UCSD-AML1 (cell line): ENCODE measurements around the gene MYZAP.
A peak's percentile ranks its signal among the peaks of the same experiment; 100 is the strongest.

Source experiments
- DNase-seq: peaks from one replicate; lab custom pipeline; 2025; ENCODE audit not compliant: unreplicated experiment; lab: John Stamatoyannopoulos, UW

Gene MYZAP

DNA sequence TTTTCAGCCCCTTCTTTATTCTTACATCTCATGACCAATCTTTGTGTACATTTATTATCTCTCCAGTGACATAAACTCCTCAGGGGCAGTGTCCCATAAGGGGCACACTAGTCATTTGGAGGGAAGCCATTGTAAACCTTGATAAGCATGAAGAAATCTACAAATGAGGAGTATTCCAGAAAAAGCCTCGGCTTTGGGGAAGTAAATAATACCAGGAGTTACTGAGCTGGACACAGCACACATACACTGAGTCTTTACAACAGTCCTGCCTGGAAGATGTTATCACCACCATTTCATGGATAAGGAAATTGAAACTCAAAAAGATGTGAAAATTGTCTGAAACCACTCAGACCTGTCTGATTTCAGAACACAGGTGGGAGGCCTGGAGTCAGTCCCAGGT is 99.4 kb downstream of the MYZAP start:
- DNase-seq, result no peak

DNA sequence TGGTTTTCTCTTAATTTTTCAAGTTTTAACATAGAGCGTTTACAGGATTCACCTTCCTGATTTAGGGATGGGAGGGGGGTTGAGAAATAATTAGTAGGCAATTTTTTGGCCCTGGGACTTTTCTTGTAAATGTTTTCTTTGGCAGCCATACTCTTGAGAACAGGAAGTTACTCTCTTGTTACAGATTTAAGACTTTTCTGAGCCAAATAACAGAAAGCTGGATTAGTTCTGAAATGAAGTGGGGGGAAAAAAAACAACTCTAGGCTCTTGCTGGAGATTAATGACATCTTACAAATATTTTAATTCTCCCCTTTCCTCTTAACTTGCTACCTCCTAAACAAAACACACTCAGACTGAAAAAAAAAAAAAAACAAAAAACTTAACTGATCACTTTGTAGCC is 101.0 kb downstream of the MYZAP start:
- no peak for DNase-seq

GRCh38 chr15:57694279-57694678 is 102.6 kb downstream of the MYZAP start:
- DNase-seq, result no peak

GRCh38 chr15:57696146-57696545 is 104.4 kb downstream of the MYZAP start:
- no peak for DNase-seq

GRCh38 chr15:57697588-57697987 is 105.9 kb downstream of the MYZAP start:
- no peak for DNase-seq

- no peak for DNase-seq
Observed at GRCh38 chr15:57698243-57698642, 106.5 kb downstream of the MYZAP start.

DNA sequence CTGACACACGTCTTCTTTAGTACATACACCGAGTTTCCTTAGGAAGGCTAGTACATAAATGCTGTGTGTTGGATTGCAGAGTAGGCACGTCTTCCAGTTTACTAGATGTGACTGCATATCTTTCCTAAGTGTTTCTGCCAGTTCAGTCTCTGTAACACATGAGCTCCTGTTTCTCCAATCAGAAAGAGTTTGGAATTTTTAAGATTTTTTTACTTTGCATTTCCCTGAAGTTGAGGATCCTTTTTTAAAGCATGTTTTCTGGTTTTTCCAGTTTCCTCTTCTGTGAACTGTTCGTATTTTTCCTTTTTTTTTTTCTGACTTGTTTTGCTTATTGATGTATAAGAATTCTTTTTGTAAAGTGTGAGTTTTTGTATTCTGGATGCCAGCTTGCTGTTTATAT is 107.3 kb downstream of the MYZAP start:
- DNase-seq, result no peak

DNA sequence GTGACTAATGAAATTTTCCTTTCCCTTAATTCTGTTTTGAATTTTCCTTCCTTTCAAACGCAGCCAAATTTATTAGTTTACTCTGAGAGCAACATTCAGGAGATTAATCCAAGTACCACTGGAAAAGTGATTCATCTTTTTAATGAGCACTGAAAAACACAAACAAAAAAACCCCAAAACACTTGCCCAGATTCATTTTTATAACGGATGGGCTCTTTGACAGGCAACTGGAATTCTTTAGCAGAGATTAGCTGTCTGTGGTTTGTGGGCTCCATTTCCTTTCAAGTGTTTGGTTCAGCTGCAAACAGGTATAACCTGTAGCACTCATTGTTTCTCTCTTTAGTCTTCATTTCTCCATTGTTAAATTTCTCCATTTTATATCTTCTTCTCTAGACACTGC is 111.7 kb downstream of the MYZAP start:
- DNase-seq, result no peak

- no peak for DNase-seq
Observed at GRCh38 chr15:57704441-57704840, 112.7 kb downstream of the MYZAP start.

DNA sequence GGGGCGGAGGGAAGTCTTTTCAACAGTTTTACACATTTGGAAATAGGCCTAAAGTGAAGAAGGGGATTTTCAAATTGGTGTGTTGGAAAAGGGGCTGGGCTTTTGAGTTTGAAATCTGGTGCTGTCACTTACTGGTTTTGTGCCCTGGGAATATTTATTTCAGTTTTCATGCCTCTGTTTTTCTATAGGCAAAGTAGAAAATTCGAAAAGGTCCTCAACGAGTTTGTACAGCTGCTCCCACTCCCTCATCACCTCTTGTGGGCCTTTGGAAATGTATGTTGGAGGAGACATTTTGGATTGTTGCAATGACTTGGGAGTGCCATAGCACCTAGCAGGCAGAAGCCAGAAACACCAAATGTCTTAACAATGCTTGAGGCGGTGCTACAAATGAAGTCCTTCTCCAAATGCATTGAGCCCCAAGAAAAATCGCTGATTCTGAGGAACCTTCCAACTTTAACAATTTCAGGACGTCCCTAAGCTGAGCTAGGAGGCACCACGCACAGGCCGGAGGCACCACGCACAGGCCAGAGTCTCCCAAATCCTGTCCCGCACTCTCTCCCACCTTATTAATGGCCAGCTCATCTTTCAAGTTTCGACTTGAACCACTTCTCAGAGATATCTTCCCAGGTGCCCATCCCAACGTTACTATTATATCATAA is 114.2 kb downstream of the MYZAP start:
- DNase-seq, result no peak

- DNase-seq, result peak; percentile 89
Observed at GRCh38 chr15:57706405-57707209, 114.9 kb downstream of the MYZAP start, which contains the start of gene POLR2M. POLR2M (plus strand) TSS chr15:57706714; CDS start chr15:57706843, 129 bp downstream.

GRCh38 chr15:57708047-57708446 is 116.3 kb downstream of the MYZAP start:
- no peak for DNase-seq

DNA sequence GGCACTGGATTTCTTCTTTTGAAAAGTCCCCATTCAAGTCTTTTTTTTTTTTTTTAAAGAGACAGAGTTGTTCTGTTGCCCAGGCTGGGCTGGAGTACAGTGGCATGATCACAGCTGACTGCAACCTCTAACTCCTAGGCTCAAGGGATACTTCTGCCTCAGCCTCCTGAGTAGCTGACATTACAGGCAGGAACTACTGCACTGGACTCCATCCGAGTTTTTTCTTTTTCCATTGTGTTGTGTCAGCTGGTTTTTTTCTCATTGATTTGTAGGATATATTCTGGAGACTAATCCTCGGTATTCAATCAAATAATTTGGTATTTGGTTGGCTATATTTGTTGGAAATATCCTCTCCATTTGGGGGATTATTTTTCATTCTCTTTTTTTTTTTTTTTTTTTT is 126.6 kb downstream of the MYZAP start:
- no peak for DNase-seq

DNA sequence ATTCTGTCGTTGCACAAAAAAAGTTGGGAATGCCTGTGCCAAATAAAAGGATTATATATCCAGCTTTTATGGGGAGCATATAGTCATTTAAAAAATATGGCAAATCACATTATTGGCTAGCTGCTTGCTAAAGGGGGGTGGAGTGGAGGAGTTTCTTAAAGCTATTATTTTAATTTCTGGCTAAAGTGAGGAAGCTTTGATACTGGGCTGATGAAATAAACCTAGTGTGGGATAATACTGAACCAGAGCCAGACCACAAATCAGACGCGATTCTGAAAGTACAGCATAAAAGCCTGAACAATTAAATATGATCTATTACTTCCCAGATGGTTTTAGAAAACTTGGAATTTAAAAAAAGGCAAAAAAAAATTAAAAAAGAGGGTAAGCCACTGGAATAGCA is 129.2 kb downstream of the MYZAP start:
- no peak for DNase-seq

DNA sequence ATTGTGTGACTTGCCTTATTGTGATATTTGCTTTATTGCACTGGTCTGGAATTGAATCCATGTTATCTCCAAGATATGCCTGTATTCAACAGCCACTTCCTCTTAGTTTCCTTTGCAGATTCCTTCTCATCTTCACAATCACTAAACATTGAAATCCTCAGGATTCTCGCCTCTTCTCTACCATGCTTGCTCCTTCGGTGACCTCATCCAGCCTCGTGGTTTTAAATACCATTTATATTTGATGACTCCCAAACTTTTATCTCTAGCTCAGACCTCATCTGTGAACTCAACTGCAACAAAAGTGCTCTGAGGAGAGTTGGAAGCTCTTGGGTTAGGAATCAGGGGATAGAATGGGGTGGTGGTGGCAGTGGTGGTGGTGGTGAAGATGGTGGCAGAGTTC is 134.7 kb downstream of the MYZAP start:
- no peak for DNase-seq

- DNase-seq, result no peak
Observed at GRCh38 chr15:57727031-57727430, 135.3 kb downstream of the MYZAP start.

DNA sequence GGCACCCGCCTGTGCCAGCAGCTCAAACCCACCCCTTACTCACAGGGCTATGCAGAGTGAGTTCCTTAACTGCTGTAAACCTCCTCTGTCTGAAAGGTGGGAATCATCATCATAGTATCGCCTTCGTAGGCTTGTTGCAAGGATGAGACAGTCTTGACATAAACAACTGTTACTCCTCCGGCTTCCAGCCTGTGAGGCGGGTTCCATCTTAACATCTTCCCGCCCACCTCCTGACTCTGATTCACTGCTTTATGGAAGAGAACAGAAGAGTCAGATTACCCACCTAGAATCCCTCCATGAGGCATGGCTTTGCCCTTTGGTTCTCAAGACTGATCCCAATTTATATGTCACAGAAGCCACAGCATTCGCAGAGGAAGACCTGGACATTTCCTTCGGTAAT is 136.7 kb downstream of the MYZAP start:
- no peak for DNase-seq

- DNase-seq, result no peak
Observed at GRCh38 chr15:57730876-57731275, 139.2 kb downstream of the MYZAP start.

- no peak for DNase-seq
Observed at GRCh38 chr15:57731530-57732103, 139.9 kb downstream of the MYZAP start.

- peak; percentile 23 for DNase-seq
Observed at GRCh38 chr15:57732526-57733331, 141.0 kb downstream of the MYZAP start.

DNA sequence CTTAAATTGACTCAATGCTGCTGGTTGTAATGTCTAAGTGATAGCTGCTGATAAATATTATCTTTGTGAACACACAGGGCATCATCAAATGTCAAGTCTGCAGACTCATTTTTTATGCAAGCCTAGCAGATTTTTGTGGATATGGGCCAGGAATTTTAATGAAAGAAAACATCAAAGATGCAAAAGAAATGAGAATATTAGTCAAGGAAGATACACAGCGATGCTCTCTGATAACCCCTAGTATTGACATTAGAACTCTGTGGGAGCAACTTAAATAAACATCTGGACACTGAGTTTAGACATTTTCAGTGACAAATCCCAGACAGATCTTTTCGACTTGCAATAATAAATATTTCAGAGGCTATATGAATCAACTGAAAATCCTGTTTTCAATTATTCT is 143.2 kb downstream of the MYZAP start:
- DNase-seq, result no peak
